ENCODE data around the gene CRPPA. TPM values are rescaled to one million over a fixed set of nuclear protein-coding genes. Genes with fewer than 3 reads are reported as not detected.
"Not testable (repeated sequence)": the region's sequence is repeated elsewhere in the genome, so short reads cannot be mapped to it uniquely, and the experiment has no call there.

CRPPA gene
- total RNA-seq, 1 donor from 2014 or later = 3.0 TPM

DNA sequence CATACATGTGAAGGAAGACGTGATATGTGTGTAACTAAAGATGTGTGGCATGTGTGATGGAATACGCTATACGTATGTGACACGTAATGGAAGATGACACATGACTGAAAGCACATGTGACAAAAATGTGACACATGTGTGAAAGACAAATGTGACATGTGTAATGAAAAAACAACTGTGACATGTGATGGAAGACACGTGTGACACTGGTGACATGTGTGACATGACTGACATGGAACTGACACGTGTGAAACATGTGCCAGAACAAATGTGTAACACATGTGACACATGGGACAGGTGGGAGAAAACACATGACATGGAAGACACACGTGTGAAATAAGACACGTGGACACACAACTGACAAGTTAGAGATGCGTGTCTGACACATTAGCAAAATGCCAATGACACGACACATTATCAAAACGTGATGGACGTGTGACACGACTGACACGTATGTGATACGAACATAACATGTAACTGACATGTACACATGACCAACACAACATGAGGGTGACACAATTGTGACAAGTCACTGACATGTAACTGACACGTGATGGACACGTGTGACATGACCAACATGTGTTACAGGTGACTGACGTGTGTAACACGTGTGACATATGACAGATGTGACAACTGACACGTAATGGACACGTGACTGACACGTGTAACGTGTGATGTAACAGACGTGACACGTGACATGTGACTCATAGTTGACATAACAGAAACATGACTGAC is 24.4 kb downstream of the CRPPA start:
- Histone ChIP-seq H3K4me1 (no peaks in the 10 kb centered on the region), H3K4me3 (no peak overlapping the region), H3K9me3 (no peaks in the 10 kb centered on the region), H3K27me3 (ENCODE audit: low read depth) (no peaks in the 10 kb centered on the region), H3K27ac (no peak overlapping the region), H3K36me3 (no peaks in the 10 kb centered on the region)
- ATAC-seq (no peak), DNase-seq (no peak)
- intact Hi-C loops (cut with DNase I) = no loop called here
- TF ChIP-seq, protein P1, sequence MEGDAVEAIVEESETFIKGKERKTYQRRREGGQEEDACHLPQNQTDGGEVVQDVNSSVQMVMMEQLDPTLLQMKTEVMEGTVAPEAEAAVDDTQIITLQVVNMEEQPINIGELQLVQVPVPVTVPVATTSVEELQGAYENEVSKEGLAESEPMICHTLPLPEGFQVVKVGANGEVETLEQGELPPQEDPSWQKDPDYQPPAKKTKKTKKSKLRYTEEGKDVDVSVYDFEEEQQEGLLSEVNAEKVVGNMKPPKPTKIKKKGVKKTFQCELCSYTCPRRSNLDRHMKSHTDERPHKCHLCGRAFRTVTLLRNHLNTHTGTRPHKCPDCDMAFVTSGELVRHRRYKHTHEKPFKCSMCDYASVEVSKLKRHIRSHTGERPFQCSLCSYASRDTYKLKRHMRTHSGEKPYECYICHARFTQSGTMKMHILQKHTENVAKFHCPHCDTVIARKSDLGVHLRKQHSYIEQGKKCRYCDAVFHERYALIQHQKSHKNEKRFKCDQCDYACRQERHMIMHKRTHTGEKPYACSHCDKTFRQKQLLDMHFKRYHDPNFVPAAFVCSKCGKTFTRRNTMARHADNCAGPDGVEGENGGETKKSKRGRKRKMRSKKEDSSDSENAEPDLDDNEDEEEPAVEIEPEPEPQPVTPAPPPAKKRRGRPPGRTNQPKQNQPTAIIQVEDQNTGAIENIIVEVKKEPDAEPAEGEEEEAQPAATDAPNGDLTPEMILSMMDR (IDR thresholded peaks at IDR 0.05) = no peak

DNA sequence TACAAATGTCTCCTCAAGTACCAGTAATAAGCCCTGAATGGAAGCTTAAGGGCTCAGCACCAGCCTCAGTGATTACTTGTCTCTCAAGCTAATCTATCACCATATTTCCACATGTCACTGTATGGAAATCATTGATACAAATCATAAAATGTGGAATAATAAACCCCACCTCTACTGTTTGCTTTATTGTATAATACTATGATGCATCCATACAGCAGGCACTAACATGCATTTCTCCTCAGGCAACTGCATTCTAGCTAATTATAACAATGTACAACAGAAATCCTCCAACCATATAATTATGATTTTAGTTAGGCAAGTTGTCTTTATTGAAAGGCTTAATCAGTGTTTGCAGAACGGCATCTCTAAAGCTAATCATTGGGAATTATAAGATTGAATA is 26.2 kb downstream of the CRPPA start:
- no peaks in the 10 kb centered on the region for H3K9me3 ChIP-seq
- no peaks in the 10 kb centered on the region for H3K4me1 ChIP-seq
- intact Hi-C loops (cut with DNase I) = no loop called here
- no peak overlapping the region for H3K4me3 ChIP-seq
- DNase-seq (no peak), ATAC-seq (no peak)
- H3K27ac ChIP-seq = no peak overlapping the region
- no peaks in the 10 kb centered on the region for H3K27me3 ChIP-seq (ENCODE audit: low read depth)
- no peaks in the 10 kb centered on the region for H3K36me3 ChIP-seq
- TF ChIP-seq, protein P1 (IDR thresholded peaks at IDR 0.05) = no peak

DNA sequence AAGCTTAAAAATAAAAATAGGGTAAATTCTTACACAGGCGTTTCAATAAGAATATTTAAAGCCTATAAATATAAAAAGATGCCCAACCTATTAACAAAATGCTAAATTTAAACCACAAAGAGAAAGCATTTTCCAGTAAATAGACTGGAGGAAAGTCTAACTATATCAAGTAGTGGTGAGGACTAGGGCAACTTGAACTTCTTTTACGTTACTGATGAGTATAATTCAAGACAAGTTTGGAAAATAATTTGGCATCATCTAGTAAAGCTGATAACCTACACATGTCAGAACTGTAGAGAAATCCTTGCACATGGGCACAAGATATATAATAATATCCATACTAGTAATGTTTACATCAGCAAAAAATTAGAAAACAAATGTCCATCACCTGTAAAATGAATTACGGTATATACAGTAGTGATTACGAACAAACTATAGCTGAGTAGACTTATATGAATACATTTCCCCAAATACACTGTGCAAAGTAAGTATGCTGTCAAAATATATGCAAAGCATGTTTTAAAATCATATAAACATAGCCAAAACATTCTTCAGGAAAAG is 27.4 kb downstream of the CRPPA start:
- TF ChIP-seq, protein P1 (IDR thresholded peaks at IDR 0.05) = no peak
- Histone ChIP-seq H3K9me3 (no peaks in the 10 kb centered on the region), H3K27me3 (ENCODE audit: low read depth) (no peaks in the 10 kb centered on the region), H3K36me3 (no peaks in the 10 kb centered on the region), H3K4me1 (no peaks in the 10 kb centered on the region), H3K27ac (no peak overlapping the region), H3K4me3 (no peak overlapping the region)
- intact Hi-C loops (cut with DNase I) = no loop called here
- no peak for ATAC-seq
- no peak for DNase-seq

DNA sequence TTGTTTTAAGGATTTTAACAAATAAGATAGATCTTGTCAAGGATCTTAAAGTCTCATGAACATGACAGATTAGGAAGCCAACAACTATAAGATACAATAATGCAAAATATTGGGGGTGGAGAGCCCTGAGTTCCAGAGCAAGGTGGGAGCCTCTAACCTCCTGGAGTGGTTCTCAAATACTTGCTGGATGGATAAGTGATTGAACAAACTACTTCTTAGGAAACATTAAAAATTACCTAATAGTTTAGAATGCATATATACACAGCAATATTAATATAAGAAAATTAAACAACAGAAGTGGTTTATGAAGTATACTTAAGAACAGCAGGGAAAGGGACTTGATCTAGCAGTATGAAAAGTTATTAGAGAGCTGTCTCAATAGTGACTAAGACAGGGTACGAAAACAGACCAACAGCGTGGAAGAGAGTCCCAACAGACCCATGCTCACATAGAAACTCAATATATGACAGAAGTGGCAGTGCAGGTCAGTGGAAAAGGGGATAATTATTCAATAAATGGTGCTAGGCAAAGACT is 28.3 kb downstream of the CRPPA start:
- H3K27me3 ChIP-seq (ENCODE audit: low read depth) = no peaks in the 10 kb centered on the region
- intact Hi-C loops (cut with DNase I) = no loop called here
- no peaks in the 10 kb centered on the region for H3K9me3 ChIP-seq
- H3K4me3 ChIP-seq = no peak overlapping the region
- DNase-seq (no peak), ATAC-seq (peak; percentile 82 to 96)
- no peak overlapping the region for H3K27ac ChIP-seq
- H3K36me3 ChIP-seq = no peaks in the 10 kb centered on the region
- TF ChIP-seq, protein P1 (IDR thresholded peaks at IDR 0.05) = no peak
- no peaks in the 10 kb centered on the region for H3K4me1 ChIP-seq

DNA sequence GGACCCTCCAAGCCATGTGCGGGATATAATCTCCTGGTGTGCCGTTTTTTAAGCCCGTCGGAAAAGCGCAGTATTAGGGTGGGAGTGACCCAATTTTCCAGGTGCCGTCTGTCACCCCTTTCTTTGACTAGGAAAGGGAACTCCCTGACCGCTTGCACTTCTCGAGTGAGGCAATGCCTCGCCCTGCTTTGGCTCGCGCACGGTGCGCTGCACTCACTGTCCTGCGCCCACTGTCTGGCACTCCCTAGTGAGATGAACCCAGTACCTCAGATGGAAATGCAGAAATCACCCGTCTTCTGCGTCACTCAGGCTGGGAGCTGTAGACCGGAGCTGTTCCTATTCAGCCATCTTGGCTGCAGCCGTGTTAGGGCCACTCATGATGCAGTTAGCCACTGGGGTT is 37.6 kb downstream of the CRPPA start:
- DNase-seq; H3K27me3 ChIP-seq (ENCODE audit: low read depth); H3K4me1 ChIP-seq; intact Hi-C loops (cut with DNase I); ATAC-seq; H3K36me3 ChIP-seq; H3K4me3 ChIP-seq; H3K9me3 ChIP-seq; H3K27ac ChIP-seq: not testable (repeated sequence)

DNA sequence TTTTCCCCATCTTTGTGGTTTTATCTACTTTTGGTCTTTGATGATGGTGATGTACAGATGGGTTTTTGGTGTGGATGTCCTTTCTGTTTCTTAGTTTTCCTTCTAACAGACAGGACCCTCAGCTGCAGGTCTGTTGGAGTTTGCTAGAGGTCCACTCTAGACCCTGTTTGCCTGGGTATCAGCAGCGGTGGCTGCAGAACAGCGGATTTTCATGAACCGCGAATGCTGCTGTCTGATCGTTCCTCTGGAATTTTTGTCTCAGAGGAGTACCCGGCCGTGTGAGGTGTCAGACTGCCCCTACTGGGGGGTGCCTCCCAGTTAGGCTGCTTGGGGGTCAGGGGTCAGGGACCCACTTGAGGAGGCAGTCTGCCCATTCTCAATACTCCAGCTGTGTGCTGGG is 38.2 kb downstream of the CRPPA start:
- ATAC-seq; H3K9me3 ChIP-seq; H3K36me3 ChIP-seq; DNase-seq; H3K27me3 ChIP-seq (ENCODE audit: low read depth); intact Hi-C loops (cut with DNase I); H3K27ac ChIP-seq; H3K4me1 ChIP-seq; H3K4me3 ChIP-seq: not testable (repeated sequence)

Other genes starting within 250 kb of the CRPPA start
- 8.7 TPM for gene SOSTDC1, start 44.2 kb upstream of the CRPPA start, total RNA-seq
- gene LRRC72, start 105.3 kb upstream of the CRPPA start, total RNA-seq = not detected
- gene ANKMY2, start 224.2 kb upstream of the CRPPA start, total RNA-seq = 13.9 TPM
- gene BZW2, start 224.6 kb upstream of the CRPPA start, total RNA-seq = 24.6 TPM